ENCODE measurements around the gene DENND4C.

GRCh38 chr9:19378647-19379046 is 148.2 kb downstream of the DENND4C start:
- TF ChIP-seq CTCF (IDR thresholded peaks at IDR 0.05; ENCODE audit: borderline replicate concordance, extremely low read depth, low read length, poor library complexity, severe bottlenecking) (no peak), EZH2 (IDR thresholded peaks at IDR 0.05; ENCODE audit: borderline replicate concordance, low read depth, low read length, severe bottlenecking) (no peak)

All from DND-41 (cell line).